GM10847 (cell line): Measurements from ENCODE around the gene ITM2C.

ENCODE experiments used
- POLR2A ChIP-seq: IDR thresholded peaks from 2 replicates; pipeline ENCODE4 v1.6.1; 2011; ENCODE audit not compliant: insufficient read length; ENCODE audit errors: extremely low read depth

The ITM2C gene

GRCh38 chr2:230915319-230915718 is 50.6 kb downstream of the ITM2C start:
- TF ChIP-seq POLR2A: no peak

- TF ChIP-seq POLR2A: no peak
These were observed 51.5 kb downstream of the ITM2C start for GRCh38 chr2:230916218-230916617.

GRCh38 chr2:230919240-230919639 is 54.5 kb downstream of the ITM2C start:
- TF ChIP-seq POLR2A: no peak

GRCh38 chr2:230919681-230920080 is 54.9 kb downstream of the ITM2C start:
- no peak for TF ChIP-seq POLR2A

GRCh38 chr2:230920167-230920566 is 55.4 kb downstream of the ITM2C start:
- TF ChIP-seq POLR2A: no peak

- no peak for TF ChIP-seq POLR2A
These were observed 57.3 kb downstream of the ITM2C start for GRCh38 chr2:230921806-230922595.

GRCh38 chr2:230922951-230923717 is 58.4 kb downstream of the ITM2C start:
- TF ChIP-seq POLR2A: no peak

GRCh38 chr2:230924092-230924469 is 59.3 kb downstream of the ITM2C start:
- TF ChIP-seq POLR2A: no peak

- TF ChIP-seq POLR2A: peak; percentile 27
These were observed 60.0 kb downstream of the ITM2C start, which contains the start of gene GPR55 for GRCh38 chr2:230924470-230925341. Gene GPR55 (minus strand): TSS chr2:230925242. CDS start chr2:230910962, 14,280 bp downstream.

- TF ChIP-seq POLR2A: no peak
These were observed 60.7 kb downstream of the ITM2C start for GRCh38 chr2:230925443-230925878.

GRCh38 chr2:230925879-230926765 is 61.4 kb downstream of the ITM2C start:
- TF ChIP-seq POLR2A: no peak

- TF ChIP-seq POLR2A: no peak
These were observed 63.1 kb downstream of the ITM2C start for GRCh38 chr2:230927711-230928341.
